Measurements from ENCODE around the gene STK25. TPM values are rescaled to one million over a fixed set of nuclear protein-coding genes. Genes with fewer than 3 reads are reported as not detected.

The STK25 gene
- total RNA-seq, 1 donor from 2014 or later = 316 TPM

DNA sequence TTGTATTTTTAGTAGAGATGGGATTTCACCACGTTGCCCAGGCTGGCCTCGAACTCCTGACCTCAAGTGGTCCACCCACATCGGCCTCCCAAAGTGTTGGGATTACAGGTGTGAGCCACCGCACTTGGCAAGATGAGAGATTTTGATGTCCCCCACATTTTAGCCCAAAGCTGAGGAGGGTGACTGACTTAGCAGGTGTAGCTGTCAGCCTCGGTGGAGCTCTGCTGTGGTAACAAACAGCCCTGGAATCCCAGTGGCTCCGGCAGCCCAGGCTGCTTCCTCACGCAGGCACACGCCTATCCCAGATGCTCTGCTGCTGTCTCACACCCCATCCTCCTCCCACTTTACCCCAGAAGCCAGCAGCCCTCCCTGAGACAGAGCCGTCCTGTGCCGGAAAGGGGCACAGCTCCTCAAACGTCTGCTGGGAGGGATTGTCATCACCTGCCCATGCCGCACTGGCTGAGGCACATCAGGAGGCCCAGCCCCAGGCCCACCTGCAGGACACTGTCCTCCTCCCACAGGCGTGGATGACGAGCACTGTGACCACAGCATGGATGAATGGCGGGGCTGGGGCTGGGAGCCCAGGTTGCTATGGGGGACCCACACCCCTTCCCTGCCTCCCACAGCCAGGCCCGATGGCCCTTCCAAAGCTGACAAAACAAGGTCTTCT, 39.5 kb upstream of the STK25 start:
- Histone ChIP-seq H3K36me3 (ENCODE audit: control insufficient read depth, insufficient read depth, low read length) (no peaks in the 10 kb centered on the region), H3K27me3 (ENCODE audit: control insufficient read depth, insufficient read depth, low read length) (no peaks in the 10 kb centered on the region), H3K4me3 (ENCODE audit: low read depth, low read length) (no peak overlapping the region)
- DNase-seq (ENCODE audit: low read depth) = no peak
- TF ChIP-seq, protein P1, sequence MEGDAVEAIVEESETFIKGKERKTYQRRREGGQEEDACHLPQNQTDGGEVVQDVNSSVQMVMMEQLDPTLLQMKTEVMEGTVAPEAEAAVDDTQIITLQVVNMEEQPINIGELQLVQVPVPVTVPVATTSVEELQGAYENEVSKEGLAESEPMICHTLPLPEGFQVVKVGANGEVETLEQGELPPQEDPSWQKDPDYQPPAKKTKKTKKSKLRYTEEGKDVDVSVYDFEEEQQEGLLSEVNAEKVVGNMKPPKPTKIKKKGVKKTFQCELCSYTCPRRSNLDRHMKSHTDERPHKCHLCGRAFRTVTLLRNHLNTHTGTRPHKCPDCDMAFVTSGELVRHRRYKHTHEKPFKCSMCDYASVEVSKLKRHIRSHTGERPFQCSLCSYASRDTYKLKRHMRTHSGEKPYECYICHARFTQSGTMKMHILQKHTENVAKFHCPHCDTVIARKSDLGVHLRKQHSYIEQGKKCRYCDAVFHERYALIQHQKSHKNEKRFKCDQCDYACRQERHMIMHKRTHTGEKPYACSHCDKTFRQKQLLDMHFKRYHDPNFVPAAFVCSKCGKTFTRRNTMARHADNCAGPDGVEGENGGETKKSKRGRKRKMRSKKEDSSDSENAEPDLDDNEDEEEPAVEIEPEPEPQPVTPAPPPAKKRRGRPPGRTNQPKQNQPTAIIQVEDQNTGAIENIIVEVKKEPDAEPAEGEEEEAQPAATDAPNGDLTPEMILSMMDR (IDR thresholded peaks at IDR 0.05; ENCODE audit: insufficient read depth, low read length, poor library complexity, severe bottlenecking) = no peak

DNA sequence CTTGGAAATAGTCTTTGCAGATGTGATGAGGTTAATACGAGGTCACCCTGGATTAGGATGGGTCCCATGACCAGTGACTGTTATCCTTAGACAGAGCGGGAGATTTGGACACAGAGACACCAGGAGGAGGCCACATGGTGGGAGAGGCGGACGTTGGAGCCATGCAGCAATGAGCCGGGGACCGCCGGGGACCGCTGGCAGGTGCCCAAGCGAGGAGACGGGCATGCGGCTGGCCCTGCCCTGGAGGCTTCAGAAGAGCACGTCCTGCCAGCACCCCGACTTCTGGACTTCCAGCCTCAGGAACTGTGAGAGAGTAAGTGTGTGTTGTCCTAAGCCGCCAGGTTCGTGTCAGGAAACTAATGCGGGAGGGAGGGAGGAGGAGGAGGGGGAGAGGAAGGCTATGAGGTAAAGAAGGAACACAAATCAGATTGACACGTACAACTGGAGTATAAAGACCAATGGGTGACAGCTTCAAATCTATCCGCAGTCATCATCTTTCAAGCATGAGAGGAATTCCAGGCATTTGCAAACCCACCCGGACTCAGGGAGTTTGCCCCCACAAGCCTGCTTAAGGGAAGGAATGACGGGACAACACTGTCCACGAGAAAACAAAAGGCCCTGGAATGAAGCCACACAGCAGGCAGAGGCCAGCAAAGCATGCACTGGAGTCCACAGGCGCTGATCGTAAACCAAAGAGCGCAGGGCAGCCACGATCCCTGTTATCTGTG, 38.6 kb upstream of the STK25 start:
- TF ChIP-seq, protein P1 (IDR thresholded peaks at IDR 0.05; ENCODE audit: insufficient read depth, low read length, poor library complexity, severe bottlenecking) = no peak
- peaks cover 5% of the 10 kb centered on the region for H3K27me3 ChIP-seq (ENCODE audit: control insufficient read depth, insufficient read depth, low read length)
- H3K36me3 ChIP-seq (ENCODE audit: control insufficient read depth, insufficient read depth, low read length) = no peaks in the 10 kb centered on the region
- DNase-seq (ENCODE audit: low read depth) = peak; percentile 84
- H3K4me3 ChIP-seq (ENCODE audit: low read depth, low read length) = no peak overlapping the region

DNA sequence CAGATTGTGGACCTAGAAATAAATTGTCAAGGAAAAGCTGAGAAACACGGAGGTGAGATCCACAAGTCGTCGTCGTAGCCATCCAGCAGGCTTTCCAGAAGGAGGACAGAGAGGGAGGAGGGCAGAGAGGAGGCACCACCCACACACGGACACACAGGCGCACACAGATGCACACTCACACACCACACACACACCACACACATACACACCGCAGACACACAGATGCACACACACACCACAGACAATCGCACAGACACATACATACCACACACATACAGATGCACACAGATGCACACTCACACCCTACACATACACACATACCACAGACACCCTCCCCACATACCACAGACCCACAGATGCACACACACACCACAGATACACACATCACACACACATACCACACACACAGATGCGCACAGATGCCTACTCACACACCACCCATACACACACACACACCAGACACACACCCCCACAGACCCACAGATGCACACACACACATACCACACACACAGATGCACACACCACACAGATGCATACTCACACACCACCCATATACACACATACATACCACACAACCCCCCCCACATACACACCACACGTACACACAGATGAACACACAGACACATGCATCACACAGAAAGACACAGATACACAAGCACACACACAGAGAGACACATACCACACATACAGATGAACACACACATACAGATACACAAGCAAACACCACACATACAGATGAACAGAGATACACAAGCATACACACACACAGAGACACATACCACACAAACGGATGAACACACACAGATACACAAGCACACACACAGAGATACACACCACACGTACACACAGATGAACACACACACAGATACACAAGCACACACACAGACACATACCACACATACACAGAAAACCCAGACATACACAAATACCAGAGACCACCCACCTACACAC, 37.4 kb upstream of the STK25 start:
- no peaks in the 10 kb centered on the region for H3K36me3 ChIP-seq (ENCODE audit: control insufficient read depth, insufficient read depth, low read length)
- H3K27me3 ChIP-seq (ENCODE audit: control insufficient read depth, insufficient read depth, low read length) = peaks cover 12% of the 10 kb centered on the region
- TF ChIP-seq, protein P1 (IDR thresholded peaks at IDR 0.05; ENCODE audit: insufficient read depth, low read length, poor library complexity, severe bottlenecking) = no peak
- no peak for DNase-seq (ENCODE audit: low read depth)
- H3K4me3 ChIP-seq (ENCODE audit: low read depth, low read length) = no peak overlapping the region

DNA sequence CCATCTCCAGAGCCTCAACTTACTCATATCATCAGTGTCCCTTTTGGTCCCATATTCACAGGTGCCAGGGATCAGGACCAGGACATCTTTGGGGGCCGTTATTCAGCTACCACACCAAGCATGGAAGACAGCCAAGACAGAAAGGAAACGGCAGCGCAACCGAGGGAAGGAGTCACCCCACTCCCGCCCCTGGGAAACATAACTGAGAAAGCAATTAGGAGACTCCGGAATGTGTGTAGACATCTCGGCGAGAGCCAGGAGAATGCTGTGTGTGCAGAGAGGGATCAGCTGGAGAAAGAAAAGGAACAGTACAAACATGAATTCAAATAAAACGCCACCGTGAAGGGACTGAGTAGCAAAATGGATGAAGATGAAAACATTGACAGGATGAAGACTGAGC, 36.7 kb upstream of the STK25 start:
- no peak overlapping the region for H3K4me3 ChIP-seq (ENCODE audit: low read depth, low read length)
- DNase-seq (ENCODE audit: low read depth) = no peak
- TF ChIP-seq, protein P1 (IDR thresholded peaks at IDR 0.05; ENCODE audit: insufficient read depth, low read length, poor library complexity, severe bottlenecking) = no peak
- peaks cover 12% of the 10 kb centered on the region for H3K27me3 ChIP-seq (ENCODE audit: control insufficient read depth, insufficient read depth, low read length)
- H3K36me3 ChIP-seq (ENCODE audit: control insufficient read depth, insufficient read depth, low read length) = no peaks in the 10 kb centered on the region

- Histone ChIP-seq H3K36me3 (ENCODE audit: control insufficient read depth, insufficient read depth, low read length) (no peaks in the 10 kb centered on the region), H3K27me3 (ENCODE audit: control insufficient read depth, insufficient read depth, low read length) (peaks cover 12% of the 10 kb centered on the region), H3K4me3 (ENCODE audit: low read depth, low read length) (no peak overlapping the region)
- DNase-seq (ENCODE audit: low read depth) = no peak
- TF ChIP-seq, protein P1 (IDR thresholded peaks at IDR 0.05; ENCODE audit: insufficient read depth, low read length, poor library complexity, severe bottlenecking) = no peak
These were observed 33.9 kb upstream of the STK25 start for GRCh38 chr2:241542278-241542605.

Data from kidney epithelial cell (primary cell).